Measurements from ENCODE around the gene KISS1.

- TF ChIP-seq CTCF (IDR thresholded peaks at IDR 0.05 in 2 of 3, conservative IDR thresholded peaks at IDR 0.05 in 1 of 3; ENCODE audit: borderline replicate concordance in 1 of 3, insufficient read depth in 1 of 3, low read depth in 2 of 3, low read length in 2 of 3) (no peak), POLR2A (IDR thresholded peaks at IDR 0.05; ENCODE audit: borderline replicate concordance, extremely low read depth, insufficient read depth, insufficient read length) (no peak), POLR2AphosphoS5 (IDR thresholded peaks at IDR 0.05; ENCODE audit: low read depth, low read length) (no peak), CEBPB (IDR thresholded peaks at IDR 0.05; ENCODE audit: low read depth) (no peak), ZNF274 (IDR thresholded peaks at IDR 0.05; ENCODE audit: low read depth, low read length) (no peak), EZH2phosphoT487 (IDR thresholded peaks at IDR 0.05; ENCODE audit: borderline replicate concordance) (no peak), SRF (IDR thresholded peaks at IDR 0.05; ENCODE audit: low read depth) (no peak), YY1 (IDR thresholded peaks at IDR 0.05; ENCODE audit: extremely low read depth, insufficient replicate concordance, low read depth, low read length) (no peak), MAX (IDR thresholded peaks at IDR 0.05) (no peak), SIN3A (IDR thresholded peaks at IDR 0.05; ENCODE audit: low read depth) (no peak), EZH2 (IDR thresholded peaks at IDR 0.05) (no peak)
These were observed 45.6 kb upstream of the KISS1 start for GRCh38 chr1:204241914-204242313.
